ENCODE data around the gene TAS2R41. TPM values are rescaled to one million over a fixed set of nuclear protein-coding genes. Genes with fewer than 3 reads are reported as not detected.

Gene TAS2R41
- total and polyA plus RNA-seq, 2 of the 4 experiments (the other 2 are of a cell fraction) = not detected

GRCh38 chr7:143463957-143464356 is 13.7 kb upstream of the TAS2R41 start:
- CTCF ChIA-PET = no interaction called here

More at GRCh38 chr7:143463957-143464356, 13.7 kb upstream of the TAS2R41 start:
- Histone ChIP-seq H3K4me3 (ENCODE audit: insufficient read depth, low read depth, low read length) (no peak overlapping the region), H3K9me1 (ENCODE audit: insufficient read depth, low read length) (no peaks in the 10 kb centered on the region), H2AK9ac (replicated peaks; ENCODE audit: low read depth, low read length, poor library complexity) (no peak overlapping the region), H3K27ac (ENCODE audit: insufficient read depth, low read length) (no peak overlapping the region), H4K20me1 (ENCODE audit: insufficient read depth, low read length) (no peaks in the 10 kb centered on the region), H3K79me1 (ENCODE audit: low read depth in 1 of 2, low read length in 2 of 2) (no peaks in the 10 kb centered on the region), H3K27me3 (ENCODE audit: control insufficient read depth, insufficient read depth, low read length) (no peaks in the 10 kb centered on the region), H2BK5ac (ENCODE audit: low read depth, low read length, poor library complexity, severe bottlenecking) (no peak overlapping the region), H2AK5ac (ENCODE audit: low read depth, low read length) (no peak overlapping the region), H3K18ac (ENCODE audit: low read depth, low read length) (no peak overlapping the region), H4K8ac (ENCODE audit: low read depth in 2 of 2, low read length in 2 of 2) (no peak overlapping the region), H3K4me1 (ENCODE audit: control insufficient read depth, insufficient read depth, low read length) (no peaks in the 10 kb centered on the region), H4K91ac (ENCODE audit: insufficient read depth, low read depth, low read length) (no peak overlapping the region), H3K4ac (ENCODE audit: low read depth, low read length) (no peak overlapping the region), H3K23ac (ENCODE audit: low read depth, low read length) (no peak overlapping the region), H2BK15ac (ENCODE audit: low read depth, low read length) (no peak overlapping the region), H2BK20ac (ENCODE audit: low read depth, low read length) (no peak overlapping the region), H3K9me3 (ENCODE audit: control insufficient read depth, insufficient read depth, low read length) (no peaks in the 10 kb centered on the region; the same call in 1 of the 2 replicates), H4K5ac (ENCODE audit: low read depth, low read length) (no peak overlapping the region), H3K36me3 (ENCODE audit: control insufficient read depth, insufficient read depth, low read length) (no peaks in the 10 kb centered on the region), H2BK120ac (ENCODE audit: low read depth, low read length) (no peak overlapping the region), H2AFZ (replicated peaks; ENCODE audit: low read length, poor library complexity) (no peak overlapping the region), H3K4me2 (ENCODE audit: low read depth, low read length) (no peak overlapping the region), H3K9ac (ENCODE audit: low read depth, low read length) (no peak overlapping the region), H3K14ac (replicated peaks; ENCODE audit: low read depth, low read length) (no peak overlapping the region), H3K56ac (ENCODE audit: extremely low read depth, insufficient read depth, low read length) (no peak overlapping the region)
- POLR2A ChIA-PET (ENCODE audit: unreplicated experiment) = no interaction called here
- intact Hi-C loops (cut with micrococcal nuclease) = no loop called here
- BruUV-seq (replicated peaks) = no TSS peak
- DNase-seq (no peak), ATAC-seq (ENCODE audit: low read depth) (no peak)
- in situ Hi-C loops (cut with MboI; ENCODE audit: low sequenced_read_pairs) = no loop called here
- no peak for TF ChIP-seq RCOR1 (IDR thresholded peaks at IDR 0.05; ENCODE audit: insufficient replicate concordance, low read length)
- TF ChIP-seq RFX5 (IDR thresholded peaks at IDR 0.05; ENCODE audit: low read depth, low read length) = no peak
- TF ChIP-seq MAFK (IDR thresholded peaks at IDR 0.05; ENCODE audit: low read depth, low read length) = no peak
- no peak for TF ChIP-seq MXI1 (IDR thresholded peaks at IDR 0.05; ENCODE audit: borderline replicate concordance, low read depth, low read length)
- no peak for TF ChIP-seq POLR2A (IDR thresholded peaks at IDR 0.05; ENCODE audit: low read depth, low read length)
- TF ChIP-seq RAD21 (IDR thresholded peaks at IDR 0.05; ENCODE audit: low read length) = no peak
- no peak for TF ChIP-seq ELK1 (IDR thresholded peaks at IDR 0.05; ENCODE audit: borderline replicate concordance, low read depth, low read length)
- no peak for TF ChIP-seq CHD1 (IDR thresholded peaks at IDR 0.05; ENCODE audit: low read depth, low read length)
- no peak for TF ChIP-seq BHLHE40 (IDR thresholded peaks at IDR 0.05; ENCODE audit: low read depth, low read length)
- TF ChIP-seq CEBPB (IDR thresholded peaks at IDR 0.05; ENCODE audit: low read depth, low read length) = no peak
- TF ChIP-seq NFE2L2 (IDR thresholded peaks at IDR 0.05; ENCODE audit: low read depth, low read length) = no peak
- TF ChIP-seq CTCF (conservative IDR thresholded peaks at IDR 0.05; ENCODE audit: low read depth, low read length) = no peak
- TF ChIP-seq MAZ (IDR thresholded peaks at IDR 0.05; ENCODE audit: borderline replicate concordance, low read depth, low read length) = no peak
- TF ChIP-seq, protein P1, sequence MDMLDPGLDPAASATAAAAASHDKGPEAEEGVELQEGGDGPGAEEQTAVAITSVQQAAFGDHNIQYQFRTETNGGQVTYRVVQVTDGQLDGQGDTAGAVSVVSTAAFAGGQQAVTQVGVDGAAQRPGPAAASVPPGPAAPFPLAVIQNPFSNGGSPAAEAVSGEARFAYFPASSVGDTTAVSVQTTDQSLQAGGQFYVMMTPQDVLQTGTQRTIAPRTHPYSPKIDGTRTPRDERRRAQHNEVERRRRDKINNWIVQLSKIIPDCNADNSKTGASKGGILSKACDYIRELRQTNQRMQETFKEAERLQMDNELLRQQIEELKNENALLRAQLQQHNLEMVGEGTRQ (IDR thresholded peaks at IDR 0.05; ENCODE audit: low read depth, low read length) = no peak
- dilution Hi-C loops (cut with HindIII; ENCODE audit: low sequenced_read_pairs, unreplicated experiment) = no loop called here
- WGBS, 2 experiments (ENCODE audit: extremely low coverage in 2 of 2, insufficient read length in 1 of 2) = no CpG with 5 or more reads among the region's 1 CpG

Data from IMR-90 (cell line).